WTC11 (cell line): ENCODE measurements around the gene GPR18.

Experiments
- ATF2 ChIP-seq: sonication (generic); formaldehyde crosslinking; IDR thresholded peaks from 2 replicates; pipeline ENCODE4 v1.8.1; 2022; ENCODE audit warnings: low read depth, missing genetic modification reagents, borderline replicate concordance
- CTCF ChIP-seq: fragments of 200-600 bp; IDR thresholded peaks from 2 replicates; pipeline ENCODE4 v1.8.0; 2022; ENCODE audit warnings: antibody characterized with exemption

DNA sequence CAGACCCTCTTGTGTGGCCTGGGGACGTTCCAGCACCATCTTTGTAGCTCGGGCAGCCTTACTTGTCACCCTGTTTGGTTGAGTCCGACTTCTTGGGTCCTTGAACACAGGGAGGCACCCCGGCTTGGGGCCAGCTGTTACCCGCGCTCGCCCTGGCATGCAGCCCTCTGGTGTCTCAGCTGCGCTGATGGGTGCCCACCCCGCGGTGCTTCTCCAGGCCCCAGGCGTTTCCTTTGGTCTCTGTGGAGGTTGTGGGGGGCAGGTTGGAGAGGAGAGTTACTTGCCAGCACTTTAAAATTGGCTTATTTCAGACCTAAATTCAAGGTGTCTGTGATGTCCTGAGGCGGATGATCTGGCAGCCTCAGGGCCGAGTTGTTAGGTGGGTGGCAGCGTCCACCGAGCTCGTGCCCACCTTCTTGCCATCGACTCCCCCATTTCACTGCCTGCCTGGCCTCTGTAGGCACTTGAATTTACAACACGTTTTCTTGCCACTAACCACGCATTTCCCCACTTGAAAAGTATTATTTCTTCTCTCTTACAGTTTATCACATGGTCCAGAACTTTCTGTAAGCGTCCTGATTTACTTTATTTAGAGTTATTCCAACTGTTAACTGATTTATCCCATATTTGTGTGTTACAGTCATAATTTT lies 40.6 kb downstream of the GPR18 start:
- TF ChIP-seq CTCF: no peak
- no peak for TF ChIP-seq ATF2 (CRISPR knock-in tag)
